H9 (cell line): ENCODE measurements around the gene CAMK1. TPM values are rescaled to one million over a fixed set of nuclear protein-coding genes. Genes with fewer than 3 reads are reported as not detected.

Experiments used
- DNase-seq: peaks from one replicate; pipeline ENCODE4 v3.0.0-alpha.2; 2017
- H2AFZ ChIP-seq: one replicate; pipeline ENCODE4 v1.6.1; 2013; ENCODE audit warnings: mild to moderate bottlenecking, low read length, control low read depth, moderate library complexity
- H2AK5ac ChIP-seq: 2 replicates; pipeline ENCODE4 v1.6.1; 2013; ENCODE audit warnings: low read length, control low read depth, mixed read lengths; ENCODE audit not compliant: insufficient read length
- H2BK120ac ChIP-seq: one replicate; pipeline ENCODE4 v1.6.1; 2013; ENCODE audit warnings: low read depth, mild to moderate bottlenecking, low read length, control low read depth, inconsistent platforms; ENCODE audit not compliant: poor library complexity, severe bottlenecking
- H2BK12ac ChIP-seq: 2 replicates; pipeline ENCODE4 v1.6.1; 2013; ENCODE audit warnings: low read length, control low read depth, mixed read lengths, low read depth; ENCODE audit not compliant: insufficient read length
- H2BK15ac ChIP-seq: 2 replicates; pipeline ENCODE4 v1.6.1; 2013; ENCODE audit warnings: low read depth, low read length, control low read depth
- H2BK20ac ChIP-seq: one replicate; pipeline ENCODE4 v1.6.1; 2013; ENCODE audit warnings: low read depth, mild to moderate bottlenecking, low read length, control low read depth, inconsistent platforms; ENCODE audit not compliant: poor library complexity, severe bottlenecking
- H2BK5ac ChIP-seq: 2 replicates; pipeline ENCODE4 v1.6.1; 2013; ENCODE audit warnings: low read length, control low read depth, mixed read lengths; ENCODE audit not compliant: insufficient read length
- H3K14ac ChIP-seq: 2 replicates; pipeline ENCODE4 v1.6.1; 2013; ENCODE audit warnings: low read length, control low read depth; ENCODE audit not compliant: insufficient read depth
- H3K18ac ChIP-seq: 2 replicates; pipeline ENCODE4 v1.6.1; 2013; ENCODE audit warnings: low read depth, mild to moderate bottlenecking, mixed read lengths, low read length, control low read depth; ENCODE audit not compliant: insufficient read length
- H3K23ac ChIP-seq: 2 replicates; pipeline ENCODE4 v1.6.1; 2013; ENCODE audit warnings: low read length, control low read depth, mixed read lengths, low read depth; ENCODE audit not compliant: insufficient read length
- H3K23me2 ChIP-seq: 2 replicates; pipeline ENCODE4 v1.6.1; 2013; ENCODE audit warnings: low read depth, mild to moderate bottlenecking, mixed read lengths, low read length, control low read depth; ENCODE audit not compliant: insufficient read length, poor library complexity, severe bottlenecking
- H3K27ac ChIP-seq: 2 replicates; pipeline ENCODE4 v1.5.1; 2013; ENCODE audit warnings: low read length, control low read depth, mixed read lengths, low read depth; ENCODE audit not compliant: insufficient read length
- H3K27me3 ChIP-seq: 2 replicates; pipeline ENCODE4 v1.6.1; 2013; ENCODE audit warnings: low read length, control low read depth, inconsistent platforms; ENCODE audit not compliant: insufficient read depth
- H3K4ac ChIP-seq: 2 replicates; pipeline ENCODE4 v1.6.1; 2013; ENCODE audit warnings: low read depth, mild to moderate bottlenecking, control low read depth, inconsistent platforms, low read length, moderate library complexity
- H3K4me1 ChIP-seq: 2 replicates; pipeline ENCODE4 v1.6.1; 2013; ENCODE audit warnings: low read length, control low read depth, inconsistent platforms; ENCODE audit not compliant: insufficient read depth
- H3K4me2 ChIP-seq: 2 replicates; pipeline ENCODE4 v1.6.1; 2013; ENCODE audit warnings: low read length, control low read depth, mixed read lengths; ENCODE audit not compliant: insufficient read length, insufficient read depth
- H3K56ac ChIP-seq: 2 replicates; pipeline ENCODE4 v1.6.1; 2013; ENCODE audit warnings: low read depth, mild to moderate bottlenecking, mixed read lengths, low read length, control low read depth; ENCODE audit not compliant: insufficient read length
- H3K79me1 ChIP-seq: 2 replicates; pipeline ENCODE4 v1.6.1; 2013; ENCODE audit warnings: low read depth, mild to moderate bottlenecking, moderate library complexity, low read length, control low read depth, inconsistent platforms; ENCODE audit not compliant: insufficient read depth, poor library complexity, severe bottlenecking
- H3K79me2 ChIP-seq: 2 replicates; pipeline ENCODE4 v1.6.1; 2013; ENCODE audit warnings: low read length, control low read depth, inconsistent platforms; ENCODE audit not compliant: insufficient read depth
- H3K9ac ChIP-seq: 2 replicates; pipeline ENCODE4 v1.6.1; 2013; ENCODE audit warnings: low read length, control low read depth, mixed read lengths; ENCODE audit not compliant: insufficient read length; ENCODE audit errors: extremely low read depth
- H3K9me3 ChIP-seq: one replicate; pipeline ENCODE4 v1.6.1; 2013; ENCODE audit warnings: low read depth, low read length, inconsistent platforms; ENCODE audit not compliant: control insufficient read depth
- H3T11ph ChIP-seq: one replicate; pipeline ENCODE4 v1.6.1; 2013; ENCODE audit warnings: mild to moderate bottlenecking, low read length, control low read depth, inconsistent platforms
- H4K20me1 ChIP-seq: one replicate; pipeline ENCODE4 v1.6.1; 2013; ENCODE audit not compliant: control insufficient read depth, insufficient read length, insufficient read depth
- H4K5ac ChIP-seq: 2 replicates; pipeline ENCODE4 v1.6.1; 2013; ENCODE audit warnings: low read depth, mild to moderate bottlenecking, mixed read lengths, low read length, control low read depth; ENCODE audit not compliant: insufficient read length
- H4K8ac ChIP-seq: replicated peaks from 2 replicates; pipeline ENCODE4 v1.6.1; 2013; ENCODE audit warnings: low read length, control low read depth, mixed read lengths, low read depth; ENCODE audit not compliant: insufficient read length
- H4K91ac ChIP-seq: 2 replicates; pipeline ENCODE4 v1.6.1; 2013; ENCODE audit warnings: low read depth, mild to moderate bottlenecking, moderate library complexity, mixed read lengths, low read length, control low read depth; ENCODE audit not compliant: insufficient read length
- H3K27ac Mint-ChIP-seq, 3 experiments: 2 replicates in 2 of 3; 3 replicates in 1 of 3; pipeline ENCODE4 v1.8.0; 2020 to 2021; ENCODE audit warnings: mixed read lengths in 3 of 3, mild to moderate bottlenecking in 1 of 3, moderate library complexity in 1 of 3
- H3K27me3 Mint-ChIP-seq: 2 replicates; pipeline ENCODE4 v1.8.0; 2021; ENCODE audit warnings: low read depth, mild to moderate bottlenecking, moderate library complexity, mixed read lengths
- H3K36me3 Mint-ChIP-seq, 3 experiments: 2 replicates in 2 of 3; 3 replicates in 1 of 3; pipeline ENCODE4 v1.8.0; 2020 to 2021; ENCODE audit warnings: low read depth in 3 of 3, mixed read lengths in 3 of 3; ENCODE audit not compliant: insufficient read depth in 1 of 3
- H3K4me1 Mint-ChIP-seq, 2 experiments: 2 replicates each; pipeline ENCODE4 v1.8.0; 2020; ENCODE audit warnings: mixed read lengths in 2 of 2
- H3K4me3 Mint-ChIP-seq, 2 experiments: 2 replicates in 1 of 2; 3 replicates in 1 of 2; pipeline ENCODE4 v1.8.0; 2020 to 2021; ENCODE audit warnings: mild to moderate bottlenecking in 2 of 2, mixed read lengths in 2 of 2, moderate library complexity in 1 of 2
- H3K9me3 Mint-ChIP-seq, 2 experiments: 2 replicates in 1 of 2; 3 replicates in 1 of 2; pipeline ENCODE4 v1.8.0; 2020; ENCODE audit warnings: mild to moderate bottlenecking in 2 of 2, mixed read lengths in 2 of 2, moderate library complexity in 1 of 2
- CTCF ChIP-seq: fragments of 200-600 bp; sonication (generic); conservative IDR thresholded peaks from 3 replicates; pipeline ENCODE4 v1.8.0; 2021; ENCODE audit warnings: antibody characterized with exemption, mild to moderate bottlenecking
- whole genome bisulfite sequencing: extraction: QIAGEN DNeasy Blood & Tissue Kit; methylation state at CpG from one replicate; pipeline ENCODE4 v1.1.7; 2013; ENCODE audit warnings: missing lambda C conversion rate, low lambda C conversion rate, mixed read lengths; ENCODE audit not compliant: insufficient read length; ENCODE audit errors: extremely low coverage; 5-methylcytosine and 5-hydroxymethylcytosine counted together
- total RNA-seq: library from RNA; stranded (reverse); gene quantifications from 2 replicates; pipeline ENCODE4 v1.2.1, GENCODE V29; 2021

CAMK1 gene
- total RNA-seq, 1 experiment from 2014 or later, result 9.2 TPM

GRCh38 chr3:9754678-9755077 lies 15.1 kb downstream of the CAMK1 start:
- Histone ChIP-seq H2AK5ac (no peak overlapping the region), H3K27me3 (no peaks in the 10 kb centered on the region), H3K4ac (no peak overlapping the region), H3K23me2 (no peaks in the 10 kb centered on the region), H4K20me1 (no peaks in the 10 kb centered on the region), H2BK5ac (no peak overlapping the region), H3K9me3 (no peaks in the 10 kb centered on the region), H2AFZ (no peak overlapping the region), H3K27ac (no peak overlapping the region), H2BK15ac (no peak overlapping the region), H3K4me2 (no peak overlapping the region), H3K9ac (no peak overlapping the region), H3K79me1 (no peaks in the 10 kb centered on the region), H2BK120ac (no peak overlapping the region), H2BK12ac (no peak overlapping the region), H4K91ac (no peak overlapping the region), H4K8ac (no peak overlapping the region), H2BK20ac (no peak overlapping the region), H3T11ph (no peak overlapping the region), H3K79me2 (no peaks in the 10 kb centered on the region), H4K5ac (no peak overlapping the region), H3K18ac (no peak overlapping the region), H3K4me1 (no peaks in the 10 kb centered on the region), H3K14ac (no peak overlapping the region), H3K56ac (no peak overlapping the region), H3K23ac (no peak overlapping the region)
- Mint-ChIP-seq H3K27me3 (no peaks in the 10 kb centered on the region; the same call in 1 of the 2 replicates), H3K9me3 (no peaks in the 10 kb centered on the region), H3K27ac (no peak overlapping the region), H3K36me3 (peaks cover 28 to 78% (median 71%) of the 10 kb centered on the region in 3 experiments), H3K4me3 (no peak overlapping the region), H3K4me1 (peaks cover 6 to 7% of the 10 kb centered on the region in 2 experiments)
- WGBS, result no CpG with 5 or more reads among the region's 8 CpGs
- TF ChIP-seq CTCF, result no peak
- DNase-seq, result no peak
